Measurements from ENCODE around the gene HAGH.

GRCh38 chr16:1817276-1817589 lies 9.4 kb downstream of the HAGH start:
- no peak for TF ChIP-seq CTCF (IDR thresholded peaks at IDR 0.05; ENCODE audit: insufficient read depth, low read depth, low read length)
- TF ChIP-seq EZH2 (IDR thresholded peaks at IDR 0.05; ENCODE audit: insufficient read depth, low read length): no peak
